NCI-H1105 treated with DMSO at 0.1 percent for 48 hours (cell line): ENCODE results near the gene ATG9A.
A peak's percentile ranks its signal among the peaks of the same experiment; 100 is the strongest.

ENCODE experiments used
- DNase-seq: peaks from one replicate; lab custom pipeline; 2025; lab: John Stamatoyannopoulos, UW

The ATG9A gene

DNA sequence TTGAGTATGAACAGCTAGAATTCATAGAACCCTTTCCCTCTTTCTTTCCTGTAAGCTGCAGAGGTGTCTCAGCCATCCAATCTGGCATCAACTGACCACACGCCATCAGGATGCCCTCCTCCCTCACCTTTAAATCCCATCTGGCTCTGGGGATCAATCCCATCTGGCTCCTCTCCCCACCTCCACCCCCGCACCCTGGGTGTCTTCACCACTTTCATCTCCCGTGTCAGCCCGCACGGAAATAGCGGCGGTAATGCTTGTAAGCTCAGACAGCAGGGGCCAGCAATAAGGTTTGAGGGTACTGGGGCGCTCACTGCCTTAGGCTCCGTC lies 23.1 kb upstream of the ATG9A start:
- DNase-seq, result no peak

DNA sequence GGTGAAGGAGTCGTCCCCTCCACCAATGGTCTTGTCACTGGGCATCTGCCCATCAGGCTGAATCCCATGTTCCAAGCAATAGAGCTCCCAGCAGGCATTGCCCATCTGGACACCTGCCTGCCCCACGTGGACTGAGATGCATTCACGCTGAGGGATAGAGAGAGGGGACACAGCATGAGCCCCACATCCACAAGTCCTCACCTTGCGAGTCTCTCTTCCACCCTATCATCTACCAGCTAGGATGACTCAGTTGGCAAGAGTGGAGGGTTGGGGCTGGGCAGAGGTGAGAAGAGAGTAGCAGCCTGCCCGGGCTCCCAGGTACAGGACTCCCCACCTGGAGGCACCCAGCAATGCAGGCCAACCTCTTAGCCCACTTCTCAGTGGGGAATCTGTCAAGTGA lies 22.6 kb upstream of the ATG9A start:
- no peak for DNase-seq

DNA sequence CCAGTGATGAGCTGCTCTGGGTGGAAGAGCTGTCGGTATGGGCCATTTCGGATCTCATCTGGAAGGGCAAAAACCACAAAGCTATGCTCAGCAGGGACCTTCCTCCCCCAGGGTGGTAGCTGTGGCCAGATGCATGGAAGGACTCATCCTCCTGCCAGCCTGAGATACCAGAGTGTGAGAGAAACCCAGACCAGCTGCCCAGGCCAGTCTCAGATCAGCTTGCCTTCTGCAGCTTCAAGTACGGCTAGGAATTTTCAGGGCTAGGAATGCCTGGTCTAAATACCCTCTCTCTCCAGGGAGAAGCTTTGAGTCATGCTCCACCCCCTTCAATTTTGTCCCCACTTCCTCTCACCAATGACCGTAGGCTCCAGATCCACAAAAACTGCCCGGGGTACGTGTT lies 22.2 kb upstream of the ATG9A start:
- no peak for DNase-seq

DNA sequence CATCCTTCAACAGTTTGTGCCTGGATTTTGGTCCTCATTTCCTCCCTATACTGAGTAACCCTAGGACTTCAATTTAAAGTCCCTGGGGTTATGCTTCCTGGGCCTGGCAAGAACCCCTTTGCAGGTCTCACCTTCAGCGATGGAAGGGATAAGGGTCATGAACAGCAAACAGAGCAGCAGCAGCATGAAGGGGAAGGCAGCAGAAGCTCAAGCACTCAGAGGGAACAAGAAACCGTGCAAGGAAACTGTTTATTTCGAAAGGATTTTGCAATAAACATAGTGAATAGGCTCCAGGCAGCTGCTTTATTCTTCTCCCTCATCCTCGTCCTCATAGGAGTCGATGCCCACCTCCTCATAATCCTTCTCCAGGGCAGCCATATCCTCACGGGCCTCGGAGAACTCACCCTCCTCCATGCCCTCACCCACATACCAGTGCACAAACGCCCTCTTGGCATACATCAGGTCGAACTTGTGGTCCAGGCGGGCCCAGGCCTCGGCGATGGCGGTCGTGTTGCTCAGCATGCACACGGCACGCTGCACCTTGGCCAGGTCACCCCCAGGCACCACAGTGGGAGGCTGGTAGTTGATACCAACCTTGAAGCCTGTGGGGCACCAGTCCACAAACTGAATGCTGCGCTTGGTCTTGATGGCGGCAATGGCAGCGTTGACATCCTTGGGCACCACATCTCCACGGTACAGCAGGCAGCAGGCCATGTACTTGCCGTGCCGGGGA lies 20.8 kb upstream of the ATG9A start:
- DNase-seq, result no peak

DNA sequence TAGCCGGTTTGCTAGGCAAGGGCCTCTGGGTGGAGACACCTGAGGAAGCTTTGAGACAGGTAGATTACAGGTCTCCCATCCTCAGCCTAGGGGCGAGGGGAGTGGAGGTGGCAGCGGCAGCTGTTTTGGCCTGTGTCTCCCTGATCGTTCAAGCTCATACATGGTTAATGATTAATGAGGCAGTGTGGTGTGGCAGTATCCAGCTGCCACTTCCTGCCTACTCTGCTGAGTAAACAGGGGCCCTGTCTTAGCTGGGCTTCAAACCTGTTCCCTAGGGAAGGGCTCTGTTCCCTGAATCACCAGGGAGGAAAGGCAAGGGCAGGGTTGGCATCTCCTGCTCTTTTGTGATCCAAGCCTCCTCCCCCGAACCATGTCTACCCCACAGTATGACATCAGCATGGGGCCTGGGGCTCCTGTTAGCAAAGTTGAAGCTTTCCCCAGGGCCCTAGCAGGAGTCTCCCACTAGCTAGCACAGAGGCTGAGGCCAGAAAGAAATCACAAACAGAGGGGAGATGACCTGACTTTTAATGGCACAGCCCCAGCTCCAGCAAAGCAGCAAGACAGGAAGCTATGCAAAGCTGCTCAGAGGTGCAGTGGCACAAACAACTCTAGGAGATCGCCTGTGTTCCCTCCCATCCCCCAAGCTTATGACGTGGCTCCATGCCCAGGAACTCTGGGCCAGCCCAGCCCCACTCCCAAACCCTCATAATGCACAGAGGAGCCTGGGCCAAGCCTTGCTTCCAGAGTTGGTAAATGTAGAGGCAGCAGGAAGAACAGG lies 20.0 kb upstream of the ATG9A start:
- peak; percentile 26 for DNase-seq

DNA sequence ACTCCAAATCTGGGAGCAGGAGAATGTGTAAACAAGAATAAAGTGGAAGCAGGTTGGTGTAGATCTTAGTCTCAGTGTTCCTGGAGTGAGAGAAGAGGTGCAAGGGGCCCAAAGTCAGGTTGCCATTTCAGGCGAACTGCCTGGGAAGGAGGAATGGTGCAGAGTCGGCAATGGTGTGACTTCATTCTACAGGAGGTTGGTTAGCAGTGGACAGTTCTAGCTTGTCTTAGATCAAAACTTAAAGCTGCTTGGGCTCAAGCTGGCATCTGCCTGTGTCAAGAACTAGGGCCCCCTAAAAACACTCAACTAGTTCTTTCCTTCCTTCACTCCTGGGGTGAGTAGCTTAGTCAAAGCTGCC lies 19.4 kb upstream of the ATG9A start:
- no peak for DNase-seq

DNA sequence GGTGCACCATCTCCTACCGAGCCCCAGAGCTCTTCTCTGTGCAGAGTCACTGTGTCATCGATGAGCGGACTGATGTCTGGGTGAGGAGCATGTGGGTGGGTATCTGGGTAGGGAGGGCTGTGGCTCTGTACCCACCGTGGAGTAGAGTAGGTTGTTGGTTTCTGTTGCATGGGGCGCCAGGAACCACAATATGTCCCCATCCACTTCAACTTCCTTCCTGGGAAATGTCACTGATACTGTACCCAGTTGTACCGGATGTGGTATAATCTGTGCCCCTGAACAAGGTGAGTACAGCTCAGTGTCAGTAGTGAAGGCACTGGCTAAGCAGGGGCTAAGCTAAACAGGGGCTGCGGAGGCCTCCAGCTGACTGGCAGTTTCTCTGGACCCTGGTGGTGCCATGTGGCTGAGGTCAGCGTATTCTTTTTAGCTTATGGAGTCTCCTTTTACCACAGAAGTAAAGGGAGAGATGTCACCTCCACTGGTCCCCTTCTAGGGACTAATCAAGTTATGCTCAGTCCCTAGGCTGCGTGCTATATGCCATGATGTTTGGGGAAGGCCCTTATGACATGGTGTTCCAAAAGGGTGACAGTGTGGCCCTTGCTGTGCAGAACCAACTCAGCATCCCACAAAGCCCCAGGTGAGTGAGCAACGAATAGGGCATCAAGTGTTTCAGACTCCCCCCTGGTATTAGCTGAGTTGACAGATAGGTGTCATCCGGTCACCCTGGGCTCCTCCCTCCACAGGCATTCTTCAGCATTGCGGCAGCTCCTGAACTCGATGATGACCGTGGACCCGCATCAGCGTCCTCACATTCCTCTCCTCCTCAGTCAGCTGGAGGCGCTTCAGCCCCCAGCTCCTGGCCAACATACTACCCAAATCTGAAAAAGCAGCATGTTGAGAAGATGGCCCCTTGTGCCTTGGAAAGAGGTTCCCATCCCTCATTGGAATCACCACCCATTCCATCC lies 18.5 kb upstream of the ATG9A start:
- no peak for DNase-seq

DNA sequence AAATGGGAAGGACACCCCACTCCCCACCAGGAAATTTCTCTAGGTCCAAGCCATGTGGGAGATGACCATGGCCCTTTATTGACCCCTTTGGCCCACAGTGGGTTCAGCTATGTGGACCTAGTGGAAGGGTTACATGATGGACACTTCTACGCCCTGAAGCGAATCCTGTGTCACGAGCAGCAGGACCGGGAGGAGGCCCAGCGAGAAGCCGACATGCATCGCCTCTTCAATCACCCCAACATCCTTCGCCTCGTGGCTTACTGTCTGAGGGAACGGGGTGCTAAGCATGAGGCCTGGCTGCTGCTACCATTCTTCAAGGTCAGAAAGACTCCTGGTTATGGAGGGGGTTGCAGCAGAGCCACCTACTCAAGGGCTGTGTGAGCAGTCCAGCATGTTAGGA lies 17.1 kb upstream of the ATG9A start:
- no peak for DNase-seq

DNA sequence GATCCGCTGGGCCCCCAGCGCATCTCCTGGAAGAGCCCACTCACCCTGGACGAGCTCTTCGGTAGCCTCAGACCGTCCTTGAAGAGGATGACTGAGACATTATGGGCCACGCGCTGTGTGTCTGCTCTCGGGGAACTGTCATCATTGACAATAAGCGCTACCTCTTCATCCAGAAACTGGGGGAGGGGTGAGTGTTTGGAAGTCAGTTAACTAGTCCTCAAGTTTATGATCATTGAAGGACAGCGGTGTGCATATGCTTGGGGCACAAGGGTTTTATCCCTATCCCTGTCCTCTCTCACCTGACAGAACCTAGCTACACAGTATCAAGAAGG lies 16.4 kb upstream of the ATG9A start:
- no peak for DNase-seq

DNA sequence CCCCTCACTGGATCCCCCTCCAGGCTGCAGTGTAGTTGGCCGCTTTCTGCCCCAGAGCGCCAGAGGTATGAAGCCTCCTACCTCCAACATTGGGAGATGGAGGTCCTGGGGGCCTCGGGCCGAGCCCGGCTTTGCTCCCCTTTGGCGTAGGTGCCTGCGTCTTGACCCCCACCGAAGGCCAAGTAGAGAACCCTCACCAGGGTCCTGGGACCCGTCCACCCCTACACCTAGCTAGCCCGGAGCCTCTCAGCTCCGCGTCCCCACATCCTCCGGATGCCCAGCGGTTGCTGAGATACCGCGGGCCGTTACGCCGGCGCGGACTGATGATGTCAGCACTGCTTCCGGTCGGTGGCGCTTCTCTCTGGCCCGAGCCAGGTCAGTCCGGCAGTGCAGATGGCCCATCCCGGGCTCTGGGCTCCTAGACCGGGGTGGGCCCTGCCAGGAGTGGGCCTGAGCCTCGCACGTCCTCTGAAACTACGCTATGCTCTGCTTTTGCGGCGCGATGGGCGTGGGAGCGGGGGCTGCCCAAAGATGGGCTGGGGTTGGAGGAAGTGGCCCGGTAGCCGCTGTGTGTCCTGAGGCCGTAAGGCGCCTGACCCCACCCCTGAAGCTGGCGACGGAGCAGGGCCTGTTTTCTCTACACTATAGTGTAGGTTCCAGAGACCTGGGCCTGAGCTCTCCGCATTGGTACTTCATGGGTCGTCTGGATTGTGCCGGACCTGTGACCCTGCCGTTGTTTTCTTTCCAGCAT lies 15.9 kb upstream of the ATG9A start, which contains the start of the genes GLB1L and STK16:
Gene GLB1L, minus strand, starts transcription at position 297 of the 751 bp plus-strand sequence. CDS start 1,871 bp downstream, outside the sequence.
Gene STK16, plus strand, starts transcription at position 332 of the 751 bp plus-strand sequence. CDS start 521 bp downstream, outside the sequence.
- DNase-seq, result peak; percentile 66

DNA sequence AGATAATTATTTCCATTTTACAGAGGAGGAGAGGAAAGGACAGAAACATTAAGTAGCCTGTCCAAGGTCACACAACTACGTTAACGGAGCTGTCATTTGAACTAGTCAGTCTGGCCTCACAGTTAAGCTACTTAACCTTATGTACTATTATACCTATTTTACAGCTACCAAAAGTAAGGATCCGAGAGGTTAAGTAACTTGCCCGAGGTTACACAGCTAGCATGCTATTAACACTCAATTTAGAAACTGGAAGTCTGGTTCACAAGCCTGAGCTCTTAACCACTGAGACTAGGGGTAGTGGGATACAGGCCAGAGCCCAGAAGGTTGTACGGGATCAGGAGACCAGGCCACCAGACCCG lies 15.3 kb upstream of the ATG9A start:
- DNase-seq, result no peak

DNA sequence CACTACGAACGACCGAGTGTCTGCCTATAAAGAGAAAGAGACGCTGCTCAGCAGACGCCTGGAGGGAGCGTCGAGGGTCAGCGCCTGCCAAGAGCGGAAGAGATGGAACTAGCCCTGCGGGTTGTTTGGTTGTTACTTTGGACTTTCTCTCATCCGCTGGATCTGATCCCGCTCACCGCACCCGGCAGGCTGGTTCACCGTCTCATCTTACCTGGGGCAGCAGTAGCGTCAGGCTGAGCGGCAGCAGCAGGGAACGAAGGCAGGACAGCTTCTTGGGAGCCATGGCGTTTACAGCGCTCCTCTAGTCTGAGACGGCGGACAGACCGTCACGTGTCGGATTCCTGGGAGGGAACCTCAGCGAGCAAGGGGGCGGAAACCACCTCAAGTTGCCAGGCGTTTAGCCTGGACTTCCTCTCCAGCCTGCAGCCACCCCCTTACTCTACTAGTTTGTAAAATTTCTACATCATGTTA lies 13.9 kb upstream of the ATG9A start:
- DNase-seq, result no peak

DNA sequence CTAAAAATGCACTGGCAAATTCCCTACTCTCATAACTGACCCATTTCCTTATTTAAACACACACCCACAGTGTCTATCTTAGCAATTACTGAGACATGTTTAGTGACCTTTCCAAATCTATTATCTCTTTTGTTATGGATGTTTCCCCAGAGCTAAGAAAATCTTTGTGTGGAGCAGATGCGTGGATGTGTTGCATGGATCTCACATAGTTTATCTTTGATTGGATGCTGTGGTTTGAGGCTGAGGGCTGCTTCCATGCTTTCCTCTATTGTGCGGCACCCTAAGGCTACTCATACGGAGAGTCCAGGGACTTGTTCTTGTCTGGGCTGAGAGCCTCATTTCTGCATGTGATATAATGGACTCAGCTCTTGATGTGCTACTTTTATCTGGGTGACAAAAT lies 4.9 kb upstream of the ATG9A start:
- no peak for DNase-seq

DNA sequence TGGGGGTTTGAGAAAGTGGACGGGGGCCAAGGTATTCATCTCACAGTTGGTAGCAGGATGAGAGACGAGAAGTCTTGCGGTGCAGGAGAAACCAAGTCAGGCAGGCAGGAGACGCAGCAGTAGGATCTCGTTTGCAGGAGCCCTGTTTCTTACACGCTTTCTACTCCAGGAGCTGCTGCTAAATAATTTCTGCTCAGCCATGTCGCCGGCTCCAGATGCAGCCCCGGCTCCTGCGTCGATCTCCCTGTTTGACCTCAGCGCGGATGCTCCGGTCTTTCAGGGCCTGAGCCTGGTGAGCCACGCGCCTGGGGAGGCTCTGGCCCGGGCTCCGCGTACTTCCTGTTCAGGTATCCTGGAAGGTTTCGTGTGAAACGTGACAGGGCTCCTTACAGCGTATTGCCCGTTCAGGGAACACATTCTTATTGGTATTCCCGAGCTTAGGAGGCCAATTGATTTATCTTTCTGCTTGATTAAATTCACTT lies 664 bp upstream of the ATG9A start:
- DNase-seq, result no peak

DNA sequence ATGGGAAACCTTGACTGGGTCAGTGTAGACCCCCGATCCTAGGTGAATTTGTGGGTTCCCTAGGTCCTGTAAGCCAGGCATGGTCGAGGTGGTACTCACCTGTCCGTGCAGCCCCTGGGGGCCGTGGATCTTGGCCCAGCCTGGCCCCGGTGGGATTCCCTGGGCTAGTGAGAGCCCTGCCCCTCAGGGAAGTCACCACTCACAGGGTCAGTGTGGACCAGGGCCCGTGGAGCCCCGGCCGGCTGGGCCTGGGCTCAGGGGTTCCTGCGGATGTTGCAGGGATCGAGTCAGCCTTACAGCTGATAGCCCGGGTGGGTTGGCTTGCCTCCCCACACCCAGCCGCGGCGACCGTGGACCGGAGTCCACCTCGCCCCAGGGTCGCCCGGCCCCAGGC lies 528 bp downstream of the ATG9A start:
- DNase-seq, result no peak

DNA sequence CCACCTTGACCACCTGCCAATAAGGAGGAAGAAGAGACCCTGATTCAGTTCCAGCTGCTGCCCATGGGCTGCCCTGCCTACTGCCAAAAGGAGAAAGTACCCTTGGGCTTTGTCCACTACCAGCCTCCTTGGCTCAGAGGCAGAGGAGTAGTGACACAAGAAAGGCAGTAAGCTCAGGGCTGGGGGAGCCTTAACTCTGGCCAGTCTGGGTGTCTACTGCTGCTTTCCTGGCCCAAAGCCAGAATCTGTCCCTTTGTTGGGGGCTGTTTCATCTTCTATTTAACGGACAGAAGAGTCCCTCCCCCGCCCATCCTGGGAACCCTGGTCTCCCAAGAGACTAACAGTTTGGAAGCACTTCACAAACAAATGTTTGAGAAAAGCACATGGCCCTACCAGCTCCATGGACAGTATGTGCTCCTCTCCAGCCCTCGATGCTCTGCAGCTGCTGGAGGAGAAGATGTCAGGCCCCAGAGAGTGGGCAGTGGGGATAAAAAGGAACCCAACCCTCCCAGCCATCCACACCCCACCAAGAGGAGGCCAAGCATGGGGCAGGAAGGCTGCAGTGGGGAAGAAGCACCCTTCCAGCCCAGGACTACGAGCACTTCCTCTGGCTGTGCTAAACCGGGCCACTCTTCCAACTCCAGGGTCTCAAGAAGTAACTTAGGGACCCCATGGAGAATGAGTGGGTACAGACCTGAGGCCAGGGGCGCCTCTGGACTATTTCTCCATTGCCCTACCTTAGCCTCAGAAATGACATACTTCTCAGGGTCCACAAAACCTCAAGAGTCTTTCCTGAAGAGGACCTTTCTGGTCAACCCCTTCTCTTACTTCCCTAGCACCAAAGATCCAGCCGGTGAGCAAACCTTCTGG lies 1.2 kb downstream of the ATG9A start:
- DNase-seq, result no peak

DNA sequence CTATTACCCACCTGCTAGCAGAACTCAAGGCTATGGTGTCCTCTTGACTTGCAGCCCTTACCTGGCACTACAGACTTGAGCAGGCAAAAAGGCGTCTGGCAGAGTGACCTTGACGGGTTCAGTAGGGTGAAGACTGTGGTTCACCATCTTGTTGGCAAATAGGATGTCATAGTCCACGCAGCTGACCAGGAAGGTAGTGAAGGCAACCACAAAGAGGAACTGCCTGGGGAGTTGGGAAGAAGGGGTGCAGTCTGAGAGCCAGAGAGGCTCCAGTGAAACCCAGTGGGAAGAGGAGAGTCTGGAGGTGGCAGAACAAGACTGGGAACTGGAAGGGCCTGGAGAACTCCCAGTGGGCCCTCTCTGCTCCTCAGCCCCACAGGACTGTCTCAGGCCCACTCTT lies 4.1 kb downstream of the ATG9A start:
- DNase-seq, result no peak

DNA sequence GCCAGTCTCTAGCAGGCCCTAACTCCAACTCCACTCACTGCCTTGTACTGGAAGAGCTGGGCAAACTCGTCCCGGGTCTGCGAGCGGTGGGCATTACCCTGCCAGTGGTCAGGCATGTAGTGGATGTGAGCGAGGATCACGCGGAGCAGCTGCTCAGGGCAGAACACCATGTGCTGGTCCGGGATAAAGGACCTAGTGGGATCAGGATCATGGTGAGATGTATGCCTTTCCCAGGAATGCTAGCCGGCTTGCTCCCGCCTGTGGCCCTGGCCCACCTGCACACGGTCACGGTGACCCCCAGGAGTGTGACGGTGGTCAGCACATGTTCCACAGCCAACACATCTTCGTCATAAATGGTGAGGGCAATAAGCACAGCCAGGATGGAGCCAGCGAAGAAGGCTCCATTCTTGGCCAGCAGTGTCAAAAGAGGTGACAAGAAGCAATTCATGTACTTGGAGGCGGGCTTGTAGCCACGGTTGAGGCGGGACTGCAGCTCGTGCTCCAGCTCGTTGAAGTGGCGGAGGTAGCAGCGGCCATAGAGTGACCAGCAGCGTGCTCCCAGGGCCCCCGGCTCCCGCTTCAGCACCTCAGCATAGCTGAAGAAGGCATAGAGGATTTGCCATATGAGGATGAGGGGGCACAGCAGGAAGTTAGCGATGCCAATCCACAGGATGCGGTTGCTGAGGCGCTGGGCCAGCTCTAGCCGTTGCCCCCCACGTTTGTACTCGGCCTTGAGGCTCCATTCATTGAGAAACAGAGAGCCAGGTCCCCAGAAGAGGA lies 5.4 kb downstream of the ATG9A start:
- no peak for DNase-seq

DNA sequence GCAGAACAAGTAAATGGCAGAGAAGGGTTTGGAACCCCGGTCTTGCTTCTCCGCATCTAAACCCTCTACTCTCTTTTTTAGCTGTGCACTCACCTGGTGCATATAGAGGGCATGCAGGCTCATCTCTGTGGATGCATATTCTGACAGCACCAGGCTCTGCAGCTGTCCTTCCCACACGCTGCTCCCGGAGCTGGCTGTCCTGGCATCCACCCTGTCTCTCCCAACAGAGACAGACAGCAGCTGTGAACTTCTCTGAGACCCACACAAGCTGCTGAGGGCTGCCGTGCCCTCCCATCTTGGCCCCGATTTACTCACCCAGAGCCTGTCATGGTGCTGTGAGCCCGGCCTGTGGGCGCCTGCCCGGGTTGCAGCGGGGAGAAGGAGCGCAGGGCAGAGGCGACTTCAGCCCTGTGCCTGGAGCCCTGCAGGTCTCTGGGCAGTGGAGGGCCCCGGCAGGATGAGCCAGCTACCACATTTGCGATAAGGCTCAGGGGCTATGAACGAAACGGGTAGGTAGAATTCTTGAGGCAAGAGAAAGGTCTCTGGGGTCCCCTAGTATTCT lies 7.4 kb downstream of the ATG9A start:
- no peak for DNase-seq
